T-cell (primary cell): ENCODE measurements around the gene SIRT5. TPM values are rescaled to one million over a fixed set of nuclear protein-coding genes. Genes with fewer than 3 reads are reported as not detected.

Source experiments
- ATAC-seq, 4 experiments: fragments of 200-7000 bp in 3 of 4; fragments of 150-1000 bp in 1 of 4; cut with Tn5 transposase; replicated peaks in 1 of 4; 1 replicate in 3 of 4; 2 replicates in 1 of 4; pipeline ENCODE4 v1.10.0; 2021; ENCODE audit warnings: moderate library complexity in 3 of 4, mild to moderate bottlenecking in 2 of 4, moderate number of reproducible peaks in 1 of 4
- CTCF ChIA-PET, 2 donors: fragments of 300-600 bp; sonication (Branson Sonifier 250); formaldehyde crosslinking; loops; one replicate each; lab custom pipeline; 2022; ENCODE audit warnings: antibody characterized with exemption in 2 of 2; lab: Charles Lee
- POLR2A ChIA-PET, 2 donors: fragments of 300-600 bp; sonication (Branson Sonifier 250); formaldehyde crosslinking; loops; one replicate each; lab custom pipeline; 2022; ENCODE audit warnings: antibody characterized with exemption in 2 of 2; lab: Charles Lee
- DNase-seq, 35 experiments: peaks; one replicate each; pipeline versions ENCODE4 v3.0.0 to v3.0.0-alpha.2; 2013 to 2023
- H3K27ac ChIP-seq: one replicate; pipeline ENCODE4 v1.5.1; 2013; ENCODE audit warnings: low read length
- H3K27me3 ChIP-seq, 2 experiments: replicated peaks in 1 of 2; 1 replicate in 1 of 2; 2 replicates in 1 of 2; pipeline versions ENCODE4 v1.6.1 to v1.7.0; 2013; ENCODE audit warnings: low read length in 1 of 2, mixed read lengths in 1 of 2; ENCODE audit not compliant: control insufficient read depth in 2 of 2, insufficient read depth in 2 of 2; ENCODE audit errors: extremely low read depth in 1 of 2
- H3K36me3 ChIP-seq, 2 donors: 1 replicate in 1 of 2; 2 replicates in 1 of 2; pipeline versions ENCODE4 v1.6.1 to v1.7.0; 2013; ENCODE audit warnings: low read length in 1 of 2; ENCODE audit not compliant: control insufficient read depth in 2 of 2, insufficient read depth in 1 of 2; ENCODE audit errors: extremely low read depth in 1 of 2
- H3K4me1 ChIP-seq, 2 experiments: 1 replicate in 1 of 2; 2 replicates in 1 of 2; pipeline versions ENCODE4 v1.6.1 to v1.7.0; 2013; ENCODE audit warnings: low read length in 2 of 2, mixed read lengths in 1 of 2; ENCODE audit not compliant: insufficient read depth in 2 of 2, control insufficient read depth in 1 of 2; ENCODE audit errors: extremely low read depth in 1 of 2
- H3K4me3 ChIP-seq, 2 donors: 1 replicate in 1 of 2; 2 replicates in 1 of 2; pipeline versions ENCODE4 v1.5.1 to v1.7.0; 2013; ENCODE audit warnings: mild to moderate bottlenecking in 2 of 2, low read length in 1 of 2, moderate library complexity in 1 of 2; ENCODE audit not compliant: control insufficient read depth in 1 of 2; ENCODE audit errors: extremely low read depth in 1 of 2
- H3K9me3 ChIP-seq: 2 replicates; pipeline ENCODE4 v1.7.0; 2013
- H3K27ac Mint-ChIP-seq, 2 donors: one replicate each; pipeline ENCODE4 v1.8.0; 2020 to 2021; ENCODE audit warnings: mild to moderate bottlenecking in 2 of 2, mixed read lengths in 2 of 2
- H3K27me3 Mint-ChIP-seq, 2 donors: one replicate each; pipeline ENCODE4 v1.8.0; 2021 to 2022; ENCODE audit warnings: mixed read lengths in 2 of 2
- H3K36me3 Mint-ChIP-seq: one replicate; pipeline ENCODE4 v1.8.0; 2021; ENCODE audit warnings: mixed read lengths
- H3K4me1 Mint-ChIP-seq, 3 donors: one replicate each; pipeline ENCODE4 v1.8.0; 2020 to 2022; ENCODE audit warnings: mixed read lengths in 3 of 3, mild to moderate bottlenecking in 1 of 3
- H3K4me3 Mint-ChIP-seq, 3 donors: one replicate each; pipeline ENCODE4 v1.8.0; 2020 to 2022; ENCODE audit warnings: mild to moderate bottlenecking in 3 of 3, mixed read lengths in 3 of 3, moderate library complexity in 3 of 3
- H3K9me3 Mint-ChIP-seq, 3 donors: one replicate each; pipeline ENCODE4 v1.8.0; 2020 to 2022; ENCODE audit warnings: mixed read lengths in 3 of 3
- WGBS: methylation state at CpG from one replicate; pipeline ENCODE4 v1.1.5; 2013; ENCODE audit warnings: missing lambda C conversion rate; ENCODE audit not compliant: insufficient coverage; 5-methylcytosine and 5-hydroxymethylcytosine counted together
- total RNA-seq, 35 experiments: library from RNA in 6 of 35; stranded (reverse) in 6 of 35; fragments of 120-200 nt in 1 of 35; gene quantifications; one replicate each; pipeline versions ENCODE4 v1.2.1 to v1.2.4 and lab custom pipeline; 2013 to 2026

The SIRT5 gene
- total RNA-seq, 5 donors from 2014 or later (not counting 1 experiment from before 2014, with no cell fraction given) = 11.7 to 21.5 (median 16.8) TPM

GRCh38 chr6:13613029-13613594 lies 38.7 kb downstream of the SIRT5 start:
- Histone ChIP-seq H3K27ac (no peak overlapping the region), H3K4me3 (no peak overlapping the region)
- ATAC-seq = no peak

DNA sequence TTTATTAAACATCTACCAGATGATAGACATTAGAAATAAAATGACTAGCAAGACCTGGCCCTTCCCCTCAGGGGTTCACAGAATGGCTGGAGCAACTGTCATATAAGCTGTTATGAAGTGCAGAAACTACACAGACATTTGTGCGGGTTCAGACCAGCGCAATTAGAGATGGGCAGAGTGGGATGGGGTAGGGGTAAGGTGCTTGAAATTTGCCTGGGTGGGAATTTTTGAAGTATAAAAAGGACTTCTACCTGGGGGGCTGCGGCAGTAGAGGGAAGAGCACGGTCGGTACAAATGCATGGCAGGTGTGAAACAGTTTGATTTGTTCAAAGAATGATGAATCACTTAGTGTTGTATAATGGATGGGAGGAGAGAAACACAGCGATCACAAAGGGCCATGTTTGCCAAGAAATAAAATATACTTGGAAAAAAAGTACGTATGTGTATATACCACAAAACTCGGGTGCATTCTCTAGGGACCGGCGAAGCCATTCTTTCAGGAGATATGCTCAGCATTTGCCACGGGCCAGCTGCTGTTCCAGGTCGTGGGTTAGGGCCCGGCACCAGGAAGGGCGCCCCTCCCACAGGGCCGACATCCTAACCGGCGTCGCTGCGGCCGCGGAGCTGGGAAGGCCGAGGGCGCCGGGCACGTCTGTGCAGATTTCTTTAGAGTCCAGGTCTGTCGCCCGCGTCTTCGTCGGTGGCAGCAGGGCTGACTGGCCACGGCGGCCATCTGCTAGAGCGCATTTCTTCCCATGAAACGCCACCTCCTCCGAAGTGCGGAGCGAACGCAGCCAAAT lies 39.9 kb downstream of the SIRT5 start:
- POLR2A ChIA-PET = interaction anchor here (0.5 to 1.7 kb wide), 7 partner anchors 10 to 286 kb away, joined by 3 to 10 read pairs (median 4); partner anchors contain the start of genes MCUR1 (in 1 of the 2) and TBC1D7 (in 1 of the 2)
- peaks cover 0 to 28% of the 10 kb centered on the region in 2 donors for H3K36me3 ChIP-seq

More at GRCh38 chr6:13613029-13613594, 38.7 kb downstream of the SIRT5 start:
- Mint-ChIP-seq H3K4me3 (peak overlapping the region in 2 of 3 donors; percentile 91 to 99), H3K4me1 (peaks cover 40 to 46% (median 42%) of the 10 kb centered on the region in 3 donors), H3K27me3 (no peaks in the 10 kb centered on the region), H3K36me3 (peaks cover 11% of the 10 kb centered on the region), H3K9me3 (no peaks in the 10 kb centered on the region), H3K27ac (peak overlapping the region in 1 of 2 donors; percentile 52)
- no peaks in the 10 kb centered on the region for H3K9me3 ChIP-seq
- ChIA-PET POLR2A (no interaction called here), CTCF (interaction anchor here in 1 of 2 donors (4.9 kb wide), 1 partner anchor 38 kb away, joined by 40 read pairs; the partner anchor contains the start of gene SIRT5)
- 100% methylated on average over 1 of the region's 3 CpGs for WGBS
- H3K27me3 ChIP-seq = no peaks in the 10 kb centered on the region
- peaks cover 0 to 18% of the 10 kb centered on the region in 2 donors for H3K36me3 ChIP-seq
- H3K4me1 ChIP-seq = peaks cover 12 to 22% of the 10 kb centered on the region in 2 experiments
- DNase-seq = no peak

GRCh38 chr6:13614926-13615791 lies 40.8 kb downstream of the SIRT5 start, which contains the start of gene NOL7:
NOL7 (plus strand) TSS chr6:13615335; CDS start chr6:13615359, 24 bp downstream.
- Histone ChIP-seq H3K27ac (peak within 1 kb of the TSS; percentile 75), H3K4me1 (peaks cover 12 to 22% of the 10 kb centered on the region in 2 experiments), H3K36me3 (peaks cover 0 to 36% of the 10 kb centered on the region in 2 donors), H3K9me3 (no peaks in the 10 kb centered on the region), H3K4me3 (peak within 1 kb of the TSS; percentile 75 to 88), H3K27me3 (no peaks in the 10 kb centered on the region)
- peak within 1 kb of the TSS; percentile 91 to 99 (median 91) for H3K4me3 Mint-ChIP-seq
- H3K4me1 Mint-ChIP-seq = peaks cover 42 to 49% (median 45%) of the 10 kb centered on the region in 3 donors
- ATAC-seq (peak; percentile 91 to 94 (median 93)), DNase-seq (peak; percentile 94 to 100 (median 98))
- WGBS = under 1% methylated on average over 65 of the region's 85 CpGs
- no peaks in the 10 kb centered on the region for H3K9me3 Mint-ChIP-seq
- no peaks in the 10 kb centered on the region for H3K27me3 Mint-ChIP-seq
- ChIA-PET POLR2A (interaction anchor here (0.5 to 1.9 kb wide), 14 partner anchors 9 to 338 kb away, joined by 3 to 10 read pairs (median 4); partner anchors contain the start of genes MCUR1 (in 1 of the 2), SIRT5 (in 1 of the 2) and TBC1D7 (in 1 of the 2)), CTCF (interaction anchor here (0.6 to 4.9 kb wide), 24 partner anchors 10 to 452 kb away, joined by 3 to 40 read pairs (median 4); partner anchors contain the start of genes RANBP9 (in 1 of the 2), SIRT5 (in 1 of the 2) and TBC1D7 (in 1 of the 2))
- H3K27ac Mint-ChIP-seq = peak within 1 kb of the TSS; percentile 95 to 96
- peaks cover 16% of the 10 kb centered on the region for H3K36me3 Mint-ChIP-seq

More for the DNA sequence above, 39.9 kb downstream of the SIRT5 start:
- H3K27ac Mint-ChIP-seq = peak overlapping the region; percentile 95 to 96
- ATAC-seq (peak; percentile 14 to 21 (median 18)), DNase-seq (peak in 8 of 35 experiments; percentile 1 to 29 (median 4))
- H3K27me3 Mint-ChIP-seq = no peaks in the 10 kb centered on the region
- Histone ChIP-seq H3K9me3 (no peaks in the 10 kb centered on the region), H3K27me3 (no peaks in the 10 kb centered on the region), H3K27ac (peak overlapping the region; percentile 75), H3K4me3 (peak overlapping the region; percentile 75 to 88), H3K4me1 (peaks cover 12 to 22% of the 10 kb centered on the region in 2 experiments)
- H3K4me3 Mint-ChIP-seq = peak overlapping the region; percentile 91 to 99 (median 91)
- CTCF ChIA-PET = interaction anchor here (0.6 to 4.9 kb wide), 15 partner anchors 11 to 286 kb away, joined by 3 to 40 read pairs (median 4); partner anchors contain the start of genes RANBP9 (in 1 of the 2), SIRT5 (in 1 of the 2) and TBC1D7 (in 1 of the 2)
- WGBS = 7% methylated on average over 38 of the region's 38 CpGs
- H3K9me3 Mint-ChIP-seq = no peaks in the 10 kb centered on the region
- peaks cover 42 to 49% (median 45%) of the 10 kb centered on the region in 3 donors for H3K4me1 Mint-ChIP-seq
- H3K36me3 Mint-ChIP-seq = peaks cover 16% of the 10 kb centered on the region

- Histone ChIP-seq H3K4me3 (peak overlapping the region; percentile 75 to 88), H3K27me3 (no peaks in the 10 kb centered on the region), H3K9me3 (no peaks in the 10 kb centered on the region), H3K4me1 (peaks cover 12 to 22% of the 10 kb centered on the region in 2 experiments), H3K27ac (peak overlapping the region; percentile 64), H3K36me3 (peaks cover 0 to 41% of the 10 kb centered on the region in 2 donors)
- Mint-ChIP-seq H3K4me3 (peak overlapping the region; percentile 91 to 99 (median 91)), H3K27me3 (no peaks in the 10 kb centered on the region), H3K4me1 (peaks cover 42 to 49% (median 45%) of the 10 kb centered on the region in 3 donors), H3K9me3 (no peaks in the 10 kb centered on the region), H3K36me3 (peaks cover 16% of the 10 kb centered on the region), H3K27ac (peak overlapping the region; percentile 95 to 96)
- POLR2A ChIA-PET = interaction anchor here (0.5 to 1.9 kb wide), 10 partner anchors 15 to 338 kb away, joined by 3 to 10 read pairs (median 4); partner anchors contain the start of genes SIRT5 (in 1 of the 2) and TBC1D7 (in 1 of the 2)
- DNase-seq (peak in 22 of 35 experiments; percentile 6 to 50 (median 18)), ATAC-seq (peak; percentile 0 to 24 (median 16))
- CTCF ChIA-PET = interaction anchor here (0.6 to 4.9 kb wide), 22 partner anchors 9 to 451 kb away, joined by 3 to 40 read pairs (median 4); partner anchors contain the start of genes RANBP9 (in 1 of the 2), SIRT5 (in 1 of the 2) and TBC1D7 (in 1 of the 2)
- 0% methylated on average over 10 of the region's 14 CpGs for WGBS
Observed at GRCh38 chr6:13615792-13616120, 41.4 kb downstream of the SIRT5 start.

- peak overlapping the region; percentile 66 to 85 for H3K27ac Mint-ChIP-seq
- no peaks in the 10 kb centered on the region for H3K9me3 Mint-ChIP-seq
- H3K4me3 ChIP-seq = no peak overlapping the region
- H3K4me1 Mint-ChIP-seq = peaks cover 37 to 42% (median 39%) of the 10 kb centered on the region in 3 donors
- ChIA-PET CTCF (interaction anchor here (0.6 to 4.9 kb wide), 7 partner anchors 8 to 195 kb away, joined by 3 to 40 read pairs (median 7); partner anchors contain the start of gene SIRT5 (in 2 of the 2)), POLR2A (interaction anchor here (0.6 to 1.9 kb wide), 4 partner anchors 11 to 55 kb away, joined by 3 to 7 read pairs (median 6); partner anchors contain the start of gene SIRT5 (in 1 of the 2))
- peak overlapping the region; percentile 64 for H3K27ac ChIP-seq
- no peaks in the 10 kb centered on the region for H3K27me3 Mint-ChIP-seq
- 43% methylated on average over 1 of the region's 2 CpGs for WGBS
- H3K36me3 Mint-ChIP-seq = peaks cover 24% of the 10 kb centered on the region
- H3K4me3 Mint-ChIP-seq = peak overlapping the region; percentile 91 to 99 (median 91)
- peaks cover 12 to 22% of the 10 kb centered on the region in 2 experiments for H3K4me1 ChIP-seq
- H3K9me3 ChIP-seq = no peaks in the 10 kb centered on the region
- DNase-seq (no peak), ATAC-seq (no peak)
- no peaks in the 10 kb centered on the region for H3K27me3 ChIP-seq
- H3K36me3 ChIP-seq = peaks cover 0 to 52% of the 10 kb centered on the region in 2 donors
Observed at GRCh38 chr6:13617066-13617465, 42.7 kb downstream of the SIRT5 start.
